HL-60 (cell line): ENCODE data around the gene DOHH.

ENCODE experiments used
- DNase-seq, 2 experiments: peaks; one replicate each; pipeline ENCODE4 v3.0.0-alpha.2; 2010 to 2020; ENCODE audit warnings: low read depth in 1 of 2, low spot score in 1 of 2
- H3K27ac ChIP-seq: fragments of 250-450 bp; sonication (Bioruptor Pico); replicated peaks from 2 replicates; pipeline ENCODE4 v1.5.1; 2020; ENCODE audit warnings: mild to moderate bottlenecking, moderate library complexity
- H3K27me3 ChIP-seq: fragments of 250-450 bp; sonication (Bioruptor Pico); 2 replicates; pipeline ENCODE4 v1.5.1; 2021; ENCODE audit warnings: mild to moderate bottlenecking, moderate library complexity; ENCODE audit not compliant: insufficient read depth, poor library complexity, severe bottlenecking
- H3K4me3 ChIP-seq: replicated peaks from 2 replicates; pipeline ENCODE4 v1.5.1; 2011; ENCODE audit warnings: mild to moderate bottlenecking, control low read depth, low read length; ENCODE audit not compliant: insufficient read depth
- GABPA ChIP-seq: IDR thresholded peaks from 2 replicates; pipeline ENCODE4 v1.6.1; 2012; ENCODE audit warnings: low read depth
- POLR2AphosphoS5 ChIP-seq: IDR thresholded peaks from 2 replicates; pipeline ENCODE4 v1.6.1; 2012; ENCODE audit warnings: low read depth
- SPI1 ChIP-seq: IDR thresholded peaks from 2 replicates; pipeline ENCODE4 v1.6.1; 2012; ENCODE audit warnings: low read depth, mild to moderate bottlenecking, borderline replicate concordance
- TF ChIP-seq, protein P1 (sequence below): IDR thresholded peaks from one replicate; pipeline ENCODE4 v1.5.1; 2011; ENCODE audit warnings: low read length, control low read depth, inconsistent platforms; ENCODE audit not compliant: insufficient read depth
- TF ChIP-seq, protein P2 (sequence below): IDR thresholded peaks from 2 replicates; pipeline ENCODE4 v1.6.1; 2012; ENCODE audit warnings: low read depth; ENCODE audit not compliant: insufficient replicate concordance

Gene DOHH

DNA sequence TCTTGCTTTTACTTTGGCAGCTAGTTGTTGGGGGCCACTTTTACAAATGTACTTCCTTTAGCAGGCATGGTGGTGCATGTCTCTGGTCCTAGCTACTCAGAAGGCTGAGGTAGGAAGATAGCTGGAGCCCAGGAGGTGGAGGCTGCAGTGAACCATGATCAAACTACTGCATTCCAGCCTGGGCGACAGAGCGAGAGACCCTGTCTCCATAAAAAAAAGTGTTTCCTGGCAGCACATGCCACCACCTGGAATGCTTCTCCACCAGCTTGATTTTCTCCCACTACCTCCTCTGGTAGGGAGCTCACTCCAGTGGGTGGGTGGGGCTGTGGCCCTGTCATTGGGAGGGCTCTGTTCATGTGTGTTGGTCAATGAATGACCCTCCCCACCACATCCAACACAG is 18.2 kb upstream of the DOHH start:
- TF ChIP-seq, protein P1, sequence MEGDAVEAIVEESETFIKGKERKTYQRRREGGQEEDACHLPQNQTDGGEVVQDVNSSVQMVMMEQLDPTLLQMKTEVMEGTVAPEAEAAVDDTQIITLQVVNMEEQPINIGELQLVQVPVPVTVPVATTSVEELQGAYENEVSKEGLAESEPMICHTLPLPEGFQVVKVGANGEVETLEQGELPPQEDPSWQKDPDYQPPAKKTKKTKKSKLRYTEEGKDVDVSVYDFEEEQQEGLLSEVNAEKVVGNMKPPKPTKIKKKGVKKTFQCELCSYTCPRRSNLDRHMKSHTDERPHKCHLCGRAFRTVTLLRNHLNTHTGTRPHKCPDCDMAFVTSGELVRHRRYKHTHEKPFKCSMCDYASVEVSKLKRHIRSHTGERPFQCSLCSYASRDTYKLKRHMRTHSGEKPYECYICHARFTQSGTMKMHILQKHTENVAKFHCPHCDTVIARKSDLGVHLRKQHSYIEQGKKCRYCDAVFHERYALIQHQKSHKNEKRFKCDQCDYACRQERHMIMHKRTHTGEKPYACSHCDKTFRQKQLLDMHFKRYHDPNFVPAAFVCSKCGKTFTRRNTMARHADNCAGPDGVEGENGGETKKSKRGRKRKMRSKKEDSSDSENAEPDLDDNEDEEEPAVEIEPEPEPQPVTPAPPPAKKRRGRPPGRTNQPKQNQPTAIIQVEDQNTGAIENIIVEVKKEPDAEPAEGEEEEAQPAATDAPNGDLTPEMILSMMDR, result no peak
- TF ChIP-seq POLR2AphosphoS5 (no peak), GABPA (no peak), SPI1 (no peak)
- TF ChIP-seq, protein P2, sequence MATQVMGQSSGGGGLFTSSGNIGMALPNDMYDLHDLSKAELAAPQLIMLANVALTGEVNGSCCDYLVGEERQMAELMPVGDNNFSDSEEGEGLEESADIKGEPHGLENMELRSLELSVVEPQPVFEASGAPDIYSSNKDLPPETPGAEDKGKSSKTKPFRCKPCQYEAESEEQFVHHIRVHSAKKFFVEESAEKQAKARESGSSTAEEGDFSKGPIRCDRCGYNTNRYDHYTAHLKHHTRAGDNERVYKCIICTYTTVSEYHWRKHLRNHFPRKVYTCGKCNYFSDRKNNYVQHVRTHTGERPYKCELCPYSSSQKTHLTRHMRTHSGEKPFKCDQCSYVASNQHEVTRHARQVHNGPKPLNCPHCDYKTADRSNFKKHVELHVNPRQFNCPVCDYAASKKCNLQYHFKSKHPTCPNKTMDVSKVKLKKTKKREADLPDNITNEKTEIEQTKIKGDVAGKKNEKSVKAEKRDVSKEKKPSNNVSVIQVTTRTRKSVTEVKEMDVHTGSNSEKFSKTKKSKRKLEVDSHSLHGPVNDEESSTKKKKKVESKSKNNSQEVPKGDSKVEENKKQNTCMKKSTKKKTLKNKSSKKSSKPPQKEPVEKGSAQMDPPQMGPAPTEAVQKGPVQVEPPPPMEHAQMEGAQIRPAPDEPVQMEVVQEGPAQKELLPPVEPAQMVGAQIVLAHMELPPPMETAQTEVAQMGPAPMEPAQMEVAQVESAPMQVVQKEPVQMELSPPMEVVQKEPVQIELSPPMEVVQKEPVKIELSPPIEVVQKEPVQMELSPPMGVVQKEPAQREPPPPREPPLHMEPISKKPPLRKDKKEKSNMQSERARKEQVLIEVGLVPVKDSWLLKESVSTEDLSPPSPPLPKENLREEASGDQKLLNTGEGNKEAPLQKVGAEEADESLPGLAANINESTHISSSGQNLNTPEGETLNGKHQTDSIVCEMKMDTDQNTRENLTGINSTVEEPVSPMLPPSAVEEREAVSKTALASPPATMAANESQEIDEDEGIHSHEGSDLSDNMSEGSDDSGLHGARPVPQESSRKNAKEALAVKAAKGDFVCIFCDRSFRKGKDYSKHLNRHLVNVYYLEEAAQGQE, result no peak
- Histone ChIP-seq H3K4me3 (no peak overlapping the region), H3K27me3 (no peaks in the 10 kb centered on the region), H3K27ac (no peak overlapping the region)
- DNase-seq, result no peak

DNA sequence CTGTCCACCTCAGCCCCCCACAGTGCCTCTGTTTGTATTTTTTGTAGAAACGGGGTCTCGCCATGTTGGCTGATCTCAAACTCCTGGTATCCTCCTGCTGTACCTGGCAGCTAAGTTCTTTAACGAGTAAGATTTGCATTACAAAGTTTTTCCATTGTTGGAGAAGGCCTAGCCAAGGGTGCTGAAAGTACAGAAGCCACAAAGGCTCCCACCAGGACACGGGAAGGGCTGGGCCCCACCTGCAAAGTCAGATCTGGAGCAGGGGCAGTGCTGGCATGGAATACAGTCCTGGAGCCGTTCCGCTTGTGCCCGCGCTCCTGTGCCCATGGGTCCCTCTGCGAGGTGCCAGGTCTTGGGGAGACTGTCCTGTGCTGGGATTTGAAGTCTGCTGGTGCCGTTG is 17.8 kb upstream of the DOHH start:
- no peak for DNase-seq
- Histone ChIP-seq H3K27me3 (no peaks in the 10 kb centered on the region), H3K27ac (no peak overlapping the region), H3K4me3 (no peak overlapping the region)
- TF ChIP-seq, protein P1, result no peak
- TF ChIP-seq, protein P2, result no peak
- TF ChIP-seq POLR2AphosphoS5, result no peak
- TF ChIP-seq SPI1, result no peak
- TF ChIP-seq GABPA, result no peak

DNA sequence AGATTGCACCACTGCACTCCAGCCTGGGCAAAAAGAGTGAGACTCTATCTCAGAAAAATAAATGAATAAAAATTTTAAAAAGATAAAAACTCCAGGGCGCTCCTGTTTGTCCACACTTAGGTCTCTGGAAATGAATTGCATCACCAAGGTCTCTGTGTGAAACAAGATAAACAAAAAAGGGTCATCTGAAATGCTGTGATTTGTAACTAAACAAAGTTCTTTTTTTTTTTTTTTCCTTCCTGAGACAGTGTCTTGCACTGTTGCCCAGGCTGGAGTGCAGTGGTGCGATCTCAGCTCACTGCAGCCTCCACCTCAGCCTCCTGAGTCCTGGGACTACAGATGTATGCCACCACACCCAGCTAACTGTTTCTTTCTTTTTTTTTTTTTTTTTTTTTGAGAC is 17.2 kb upstream of the DOHH start:
- DNase-seq, result no peak
- Histone ChIP-seq H3K27ac (no peak overlapping the region), H3K27me3 (no peaks in the 10 kb centered on the region), H3K4me3 (no peak overlapping the region)
- TF ChIP-seq SPI1 (no peak), POLR2AphosphoS5 (no peak), GABPA (no peak)
- TF ChIP-seq, protein P2, result no peak
- TF ChIP-seq, protein P1, result no peak
